ENCODE data around the gene MAPK10.
A peak's percentile ranks its signal among the peaks of the same experiment; 100 is the strongest.

Gene MAPK10

GRCh38 chr4:86272669-86273068, 87.2 kb downstream of the MAPK10 start:
- no peak for DNase-seq

- DNase-seq: no peak
Observed at GRCh38 chr4:86271057-86271456, 88.8 kb downstream of the MAPK10 start.

GRCh38 chr4:86269354-86269753, 90.5 kb downstream of the MAPK10 start:
- DNase-seq: no peak

GRCh38 chr4:86264241-86264640, 95.6 kb downstream of the MAPK10 start:
- DNase-seq: no peak

- DNase-seq: no peak
Observed at GRCh38 chr4:86261636-86262035, 98.2 kb downstream of the MAPK10 start.

- DNase-seq: no peak
Observed at GRCh38 chr4:86256086-86256485, 103.8 kb downstream of the MAPK10 start.

- DNase-seq: no peak
Observed at GRCh38 chr4:86250619-86251018, 109.2 kb downstream of the MAPK10 start.

- peak; percentile 52 for DNase-seq
Observed at GRCh38 chr4:86250006-86250405, 109.8 kb downstream of the MAPK10 start.

- DNase-seq: no peak
Observed at GRCh38 chr4:86249074-86249473, 110.8 kb downstream of the MAPK10 start.

- DNase-seq: no peak
Observed at GRCh38 chr4:86247906-86248305, 111.9 kb downstream of the MAPK10 start.

GRCh38 chr4:86247320-86247719, 112.5 kb downstream of the MAPK10 start:
- DNase-seq: no peak

- no peak for DNase-seq
Observed at GRCh38 chr4:86243750-86244149, 116.1 kb downstream of the MAPK10 start.

- no peak for DNase-seq
Observed at GRCh38 chr4:86242677-86243076, 117.2 kb downstream of the MAPK10 start.

- no peak for DNase-seq
Observed at GRCh38 chr4:86235549-86235948, 124.3 kb downstream of the MAPK10 start.

GRCh38 chr4:86233681-86234080, 126.2 kb downstream of the MAPK10 start:
- no peak for DNase-seq

- no peak for DNase-seq
Observed at GRCh38 chr4:86233090-86233489, 126.8 kb downstream of the MAPK10 start.

- DNase-seq: no peak
Observed at GRCh38 chr4:86223472-86223871, 136.4 kb downstream of the MAPK10 start.

GRCh38 chr4:86221002-86221401, 138.9 kb downstream of the MAPK10 start:
- no peak for DNase-seq

- no peak for DNase-seq
Observed at GRCh38 chr4:86220121-86220520, 139.7 kb downstream of the MAPK10 start.

GRCh38 chr4:86218746-86219473, 140.9 kb downstream of the MAPK10 start:
- DNase-seq: no peak

- DNase-seq: no peak
Observed at GRCh38 chr4:86203176-86203575, 156.7 kb downstream of the MAPK10 start.

- no peak for DNase-seq
Observed at GRCh38 chr4:86185659-86186058, 174.2 kb downstream of the MAPK10 start.

GRCh38 chr4:86184901-86185285, 175.0 kb downstream of the MAPK10 start:
- DNase-seq: no peak

GRCh38 chr4:86184216-86184900, 175.5 kb downstream of the MAPK10 start:
- DNase-seq: no peak

- DNase-seq: no peak
Observed at GRCh38 chr4:86181585-86181984, 178.3 kb downstream of the MAPK10 start.
